ENCODE measurements around the gene HDAC2. TPM values are rescaled to one million over a fixed set of nuclear protein-coding genes. Genes with fewer than 3 reads are reported as not detected.

HDAC2 gene
- total RNA-seq, 2 experiments from 2014 or later = 90.5 to 91.7 TPM

DNA sequence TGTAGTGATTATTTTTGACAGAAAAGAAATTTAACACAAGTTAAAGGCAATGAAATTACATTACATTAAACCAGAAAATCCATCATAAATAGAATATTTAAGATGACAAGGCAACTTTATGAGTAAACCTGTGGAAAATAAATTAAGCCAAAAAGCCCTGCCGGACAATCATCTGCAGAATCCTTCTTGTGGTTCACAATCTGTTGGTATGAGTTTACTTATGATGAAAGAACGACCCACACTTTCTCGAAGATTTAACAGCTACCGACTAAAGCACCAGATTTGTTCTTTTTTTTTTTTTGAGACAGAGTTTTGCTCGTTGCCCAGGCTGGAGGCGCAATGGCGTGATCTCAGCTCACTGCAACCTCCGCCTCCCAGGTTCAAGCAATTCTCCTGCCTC is 21.4 kb downstream of the HDAC2 start:
- ChIA-PET POLR2A (no interaction called here), CTCF (interaction anchor here (1.2 kb wide), 1 partner anchor 10 kb away, joined by 3 read pairs; no protein-coding TSS in a partner anchor)
- no peak for ATAC-seq
- no peaks in the 10 kb centered on the region for H3K9me3 Mint-ChIP-seq
- TF ChIP-seq, protein P1, sequence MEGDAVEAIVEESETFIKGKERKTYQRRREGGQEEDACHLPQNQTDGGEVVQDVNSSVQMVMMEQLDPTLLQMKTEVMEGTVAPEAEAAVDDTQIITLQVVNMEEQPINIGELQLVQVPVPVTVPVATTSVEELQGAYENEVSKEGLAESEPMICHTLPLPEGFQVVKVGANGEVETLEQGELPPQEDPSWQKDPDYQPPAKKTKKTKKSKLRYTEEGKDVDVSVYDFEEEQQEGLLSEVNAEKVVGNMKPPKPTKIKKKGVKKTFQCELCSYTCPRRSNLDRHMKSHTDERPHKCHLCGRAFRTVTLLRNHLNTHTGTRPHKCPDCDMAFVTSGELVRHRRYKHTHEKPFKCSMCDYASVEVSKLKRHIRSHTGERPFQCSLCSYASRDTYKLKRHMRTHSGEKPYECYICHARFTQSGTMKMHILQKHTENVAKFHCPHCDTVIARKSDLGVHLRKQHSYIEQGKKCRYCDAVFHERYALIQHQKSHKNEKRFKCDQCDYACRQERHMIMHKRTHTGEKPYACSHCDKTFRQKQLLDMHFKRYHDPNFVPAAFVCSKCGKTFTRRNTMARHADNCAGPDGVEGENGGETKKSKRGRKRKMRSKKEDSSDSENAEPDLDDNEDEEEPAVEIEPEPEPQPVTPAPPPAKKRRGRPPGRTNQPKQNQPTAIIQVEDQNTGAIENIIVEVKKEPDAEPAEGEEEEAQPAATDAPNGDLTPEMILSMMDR (IDR thresholded peaks at IDR 0.05) = no peak
- H3K4me3 Mint-ChIP-seq = no peak overlapping the region
- H3K36me3 Mint-ChIP-seq (ENCODE audit: low read depth) = peaks cover 27% of the 10 kb centered on the region
- H3K27ac Mint-ChIP-seq = no peak overlapping the region
- intact Hi-C loops (cut with micrococcal nuclease) = no loop called here
- no peak for DNase-seq
- no peaks in the 10 kb centered on the region for H3K27me3 Mint-ChIP-seq
- H3K4me1 Mint-ChIP-seq (ENCODE audit: low read depth) = peaks cover 2% of the 10 kb centered on the region

DNA sequence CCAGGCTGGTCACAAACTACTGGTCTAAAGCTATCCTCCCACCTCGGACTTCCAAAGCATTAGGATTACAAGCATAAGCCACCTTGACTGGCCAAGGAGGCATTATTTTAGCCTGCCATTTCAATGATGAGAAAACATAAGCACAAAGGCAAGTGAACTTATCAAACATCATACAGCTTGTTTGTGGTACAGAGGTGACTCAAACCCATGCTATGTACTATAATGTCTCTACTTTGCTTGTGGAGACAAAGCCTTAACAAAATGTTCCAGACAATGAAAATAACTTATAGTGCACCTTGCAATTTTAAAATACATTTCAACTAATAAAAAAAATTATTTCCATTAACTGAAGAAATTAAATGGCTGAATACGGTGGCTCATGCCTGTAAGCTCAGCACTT is 26.2 kb downstream of the HDAC2 start:
- Mint-ChIP-seq H3K27ac (no peak overlapping the region), H3K4me3 (no peak overlapping the region), H3K36me3 (ENCODE audit: low read depth) (peaks cover 30% of the 10 kb centered on the region), H3K9me3 (no peaks in the 10 kb centered on the region), H3K27me3 (no peaks in the 10 kb centered on the region), H3K4me1 (ENCODE audit: low read depth) (peaks cover 2% of the 10 kb centered on the region)
- intact Hi-C loops (cut with micrococcal nuclease) = no loop called here
- POLR2A ChIA-PET = no interaction called here
- TF ChIP-seq, protein P1 (IDR thresholded peaks at IDR 0.05) = no peak
- CTCF ChIA-PET = interaction anchor here (0.9 kb wide), 1 partner anchor 8 kb away, joined by 7 read pairs; no protein-coding TSS in a partner anchor
- DNase-seq (no peak), ATAC-seq (no peak)

GRCh38 chr6:113939825-113940224 is 31.1 kb downstream of the HDAC2 start:
- no peaks in the 10 kb centered on the region for H3K9me3 Mint-ChIP-seq
- ATAC-seq = no peak
- DNase-seq = no peak
- H3K4me3 Mint-ChIP-seq = no peak overlapping the region
- intact Hi-C loops (cut with micrococcal nuclease) = no loop called here
- TF ChIP-seq, protein P1 (IDR thresholded peaks at IDR 0.05) = no peak
- ChIA-PET POLR2A (no interaction called here), CTCF (interaction anchor here (0.9 to 1.8 kb wide), 2 partner anchors 10 to 11 kb away, joined by 3 read pairs; no protein-coding TSS in a partner anchor)
- no peaks in the 10 kb centered on the region for H3K27me3 Mint-ChIP-seq
- H3K27ac Mint-ChIP-seq = peak overlapping the region; percentile 4
- H3K36me3 Mint-ChIP-seq (ENCODE audit: low read depth) = peaks cover 16% of the 10 kb centered on the region
- H3K4me1 Mint-ChIP-seq (ENCODE audit: low read depth) = no peaks in the 10 kb centered on the region

- intact Hi-C loops (cut with micrococcal nuclease) = no loop called here
- DNase-seq = no peak
- no peak overlapping the region for H3K27ac Mint-ChIP-seq
These were observed 34.6 kb downstream of the HDAC2 start for GRCh38 chr6:113936093-113936934.

More at GRCh38 chr6:113936093-113936934, 34.6 kb downstream of the HDAC2 start:
- Mint-ChIP-seq H3K36me3 (ENCODE audit: low read depth) (peaks cover 4% of the 10 kb centered on the region), H3K4me1 (ENCODE audit: low read depth) (no peaks in the 10 kb centered on the region), H3K9me3 (no peaks in the 10 kb centered on the region), H3K27me3 (no peaks in the 10 kb centered on the region), H3K4me3 (no peak overlapping the region)
- ChIA-PET CTCF (interaction anchor here (0.6 to 2.0 kb wide), 10 partner anchors 8 to 77 kb away, joined by 3 to 9 read pairs (median 4); no protein-coding TSS in a partner anchor), POLR2A (no interaction called here)
- peak; percentile 66 for ATAC-seq
- TF ChIP-seq, protein P1 (IDR thresholded peaks at IDR 0.05) = peak; percentile 84

Data from activated CD8-positive, alpha-beta T cell treated with anti-CD3 and anti-CD28 coated beads for 36 hours (primary cell).